Kidney epithelial cell (primary cell): ENCODE measurements around the gene GRIN1. TPM values are rescaled to one million over a fixed set of nuclear protein-coding genes. Genes with fewer than 3 reads are reported as not detected.

ENCODE experiments used
- DNase-seq: peaks from one replicate; pipeline ENCODE4 v3.0.0-alpha.2; 2010; ENCODE audit warnings: low read depth
- H3K27me3 ChIP-seq: 2 replicates; pipeline ENCODE4 v1.6.0; 2011; ENCODE audit warnings: low read length; ENCODE audit not compliant: control insufficient read depth, insufficient read depth
- H3K36me3 ChIP-seq: 2 replicates; pipeline ENCODE4 v1.5.1; 2011; ENCODE audit warnings: low read length; ENCODE audit not compliant: control insufficient read depth, insufficient read depth
- H3K4me3 ChIP-seq: 2 replicates; pipeline ENCODE4 v1.5.1; 2011; ENCODE audit warnings: low read depth, mild to moderate bottlenecking, control low read depth, low read length
- CTCF ChIP-seq: IDR thresholded peaks from 2 replicates; pipeline ENCODE4 v1.5.1; 2011; ENCODE audit warnings: mild to moderate bottlenecking, moderate library complexity, low read length, control low read depth, inconsistent platforms; ENCODE audit not compliant: insufficient read depth, poor library complexity, severe bottlenecking
- total RNA-seq: library from RNA; depleted of rRNA; stranded (reverse); fragments of >200 nt; gene quantifications from 2 replicates; pipeline ENCODE4 v1.2.3, GENCODE V29; 2015

The GRIN1 gene
- total RNA-seq, 1 donor from 2014 or later = 0.04 TPM

DNA sequence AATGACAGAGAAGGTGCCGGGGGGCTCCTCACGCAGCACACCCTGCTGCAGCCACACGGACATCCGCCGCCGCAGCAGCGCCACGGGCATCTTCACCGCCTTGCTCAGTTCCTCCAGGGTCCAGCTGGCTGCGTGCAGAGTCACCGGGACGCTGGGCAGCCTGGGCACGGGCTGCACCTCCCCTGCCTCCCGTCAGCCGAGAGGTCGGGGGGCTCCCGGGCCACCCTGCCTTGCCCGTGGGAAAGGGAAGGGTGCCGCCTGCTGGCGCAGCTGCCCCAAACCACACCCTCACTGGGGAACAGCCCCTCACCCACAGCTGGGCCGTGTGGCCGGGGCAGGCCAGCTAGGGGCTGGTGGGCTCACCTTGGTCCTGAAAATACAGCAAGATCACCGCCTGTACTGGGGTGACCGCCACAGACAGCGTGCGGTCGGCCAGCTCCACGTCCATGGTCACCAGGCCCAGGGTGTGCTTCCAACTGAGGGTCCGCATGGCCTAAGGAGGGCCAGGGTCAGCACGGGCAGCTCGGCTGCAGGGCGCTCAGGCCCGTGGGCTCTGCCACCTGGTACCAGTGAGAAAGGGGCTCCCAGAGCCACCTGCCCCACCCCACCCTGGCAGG is 36.5 kb downstream of the GRIN1 start:
- Histone ChIP-seq H3K4me3 (no peak overlapping the region), H3K36me3 (no peaks in the 10 kb centered on the region), H3K27me3 (peaks cover 48% of the 10 kb centered on the region)
- DNase-seq = no peak
- peak; percentile 37 for TF ChIP-seq CTCF

DNA sequence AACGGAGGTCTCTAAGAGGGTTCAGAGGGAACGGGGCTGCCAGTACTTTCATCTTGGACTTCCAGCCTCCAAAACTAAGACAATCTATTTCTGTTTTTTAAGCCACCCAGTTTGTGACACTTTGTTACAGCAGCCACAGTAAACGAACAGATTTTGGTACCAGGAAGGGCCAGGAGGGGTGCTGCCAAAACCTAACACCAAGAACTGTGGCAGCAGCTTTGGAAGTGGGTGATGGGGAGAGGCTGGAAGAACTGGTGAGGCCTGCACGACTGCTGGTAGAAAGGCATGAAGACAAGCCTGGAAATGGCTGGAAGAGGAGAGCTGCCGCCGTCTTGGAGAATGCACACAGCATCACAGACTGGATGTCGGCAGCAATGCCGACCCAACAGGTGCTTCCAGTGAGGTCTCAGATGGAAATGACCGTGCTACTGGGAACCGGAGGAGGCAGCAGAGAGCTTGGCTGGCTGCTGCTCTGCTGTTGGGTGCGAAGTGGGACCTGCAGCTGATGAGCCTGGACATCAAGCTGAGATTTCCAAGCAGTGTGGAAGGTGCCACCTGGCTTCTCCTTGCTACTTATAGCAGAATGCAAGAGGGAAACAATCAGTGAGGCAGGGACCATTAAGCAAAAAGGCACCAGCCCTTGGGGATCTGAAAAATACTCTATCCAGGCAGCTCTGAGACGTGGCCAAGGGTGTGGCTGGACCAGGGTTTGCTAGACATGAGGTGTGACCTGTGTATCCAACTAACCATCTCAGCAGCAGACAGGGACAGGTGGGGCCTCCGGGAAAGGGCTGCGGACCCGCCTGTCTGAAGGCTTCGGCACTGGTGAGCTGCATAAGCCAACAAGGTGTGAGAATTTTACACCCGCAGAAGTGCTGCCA is 37.6 kb downstream of the GRIN1 start:
- H3K36me3 ChIP-seq = no peaks in the 10 kb centered on the region
- H3K4me3 ChIP-seq = no peak overlapping the region
- no peak for DNase-seq
- H3K27me3 ChIP-seq = peaks cover 37% of the 10 kb centered on the region
- peak; percentile 74 for TF ChIP-seq CTCF

DNA sequence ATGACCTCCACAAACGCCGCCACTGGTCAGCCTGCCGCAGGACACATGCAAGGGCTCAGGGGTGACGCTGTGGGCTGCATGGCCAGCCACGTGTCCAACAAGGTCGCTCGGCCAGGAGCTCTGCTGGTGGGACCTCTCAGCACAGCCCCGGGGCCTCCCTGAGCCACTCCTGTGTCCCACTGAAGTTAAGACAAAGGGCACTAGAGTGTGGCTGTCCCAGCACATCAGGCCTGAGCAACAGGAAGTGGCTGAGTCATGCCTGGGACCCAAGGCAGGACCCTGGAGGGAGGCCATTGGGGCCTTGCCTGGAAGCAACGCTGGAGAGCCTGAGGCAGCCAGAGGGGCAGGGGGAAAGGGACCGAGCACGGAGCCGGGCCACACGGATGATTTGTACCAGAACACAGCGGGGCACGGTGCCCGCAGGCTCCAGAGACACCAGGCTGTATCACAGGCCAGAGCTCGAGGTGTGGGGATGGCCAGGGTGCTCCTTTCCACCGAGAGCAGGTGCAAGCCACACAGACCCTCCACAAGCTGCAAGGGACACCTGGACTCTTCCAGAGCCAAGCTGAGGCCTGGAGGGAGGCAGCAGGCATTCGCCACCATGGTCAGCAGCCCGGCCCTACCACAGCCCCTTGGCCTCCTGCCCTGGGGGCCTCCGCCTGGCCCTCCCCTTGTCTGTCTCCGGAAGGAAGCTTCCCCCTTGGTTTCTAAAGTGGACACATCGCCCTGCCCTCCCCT is 39.4 kb downstream of the GRIN1 start:
- Histone ChIP-seq H3K27me3 (peaks cover 24% of the 10 kb centered on the region), H3K36me3 (no peaks in the 10 kb centered on the region), H3K4me3 (no peak overlapping the region)
- TF ChIP-seq CTCF = no peak
- DNase-seq = no peak

DNA sequence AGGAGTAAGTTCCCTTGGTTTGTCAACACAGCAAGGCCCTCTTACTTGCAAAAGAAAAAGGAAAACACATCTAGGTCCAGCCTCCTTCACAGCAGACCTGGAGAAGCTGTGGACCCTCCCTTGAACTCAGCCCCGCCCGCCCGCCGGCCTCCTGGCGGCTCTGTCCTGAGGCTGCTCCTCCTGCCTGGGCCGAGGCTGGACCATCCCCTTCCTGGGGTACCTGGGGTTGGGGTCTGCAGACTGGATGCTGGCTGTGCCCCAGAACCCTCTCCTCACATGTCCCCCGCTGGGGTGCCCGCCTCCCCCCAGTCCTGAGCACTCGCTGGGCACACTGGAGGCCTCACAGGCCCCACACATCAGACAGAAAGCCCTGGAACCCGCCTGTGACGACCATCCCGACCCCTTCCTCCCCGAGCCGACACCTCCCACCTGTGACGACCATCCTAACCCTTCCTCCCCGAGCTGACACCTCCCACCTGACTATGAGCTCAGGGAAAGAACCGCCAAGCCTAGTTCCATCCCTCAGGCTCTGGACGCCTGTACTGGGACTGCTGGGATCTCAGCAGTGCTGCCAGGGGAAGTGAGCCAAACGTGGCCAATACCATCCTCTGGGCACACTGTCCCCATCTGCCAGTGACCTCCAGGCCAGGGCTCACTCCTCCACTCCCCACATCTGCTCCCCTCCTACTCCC is 40.1 kb downstream of the GRIN1 start:
- DNase-seq = no peak
- no peak overlapping the region for H3K4me3 ChIP-seq
- no peak for TF ChIP-seq CTCF
- H3K36me3 ChIP-seq = no peaks in the 10 kb centered on the region
- H3K27me3 ChIP-seq = peaks cover 17% of the 10 kb centered on the region

DNA sequence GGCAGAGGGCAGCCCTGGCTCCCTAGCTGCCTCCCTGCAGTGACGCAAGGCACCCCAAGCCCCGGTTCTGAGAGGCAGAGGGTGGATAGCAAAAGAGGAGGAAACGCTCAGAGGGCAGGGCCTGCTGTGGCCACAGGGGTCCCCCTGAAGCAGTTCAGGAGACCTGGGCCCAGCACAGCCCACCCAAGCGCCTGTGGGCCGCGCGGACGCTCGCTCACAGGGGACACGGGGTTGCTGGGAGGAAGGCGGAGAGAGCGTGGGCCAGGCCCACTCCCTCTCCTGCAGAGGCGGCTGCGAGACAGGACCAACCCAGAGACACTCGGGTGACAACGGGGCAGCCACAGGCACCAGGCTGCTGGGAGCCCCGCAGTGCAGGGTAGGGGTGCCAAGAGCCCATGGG is 40.8 kb downstream of the GRIN1 start:
- Histone ChIP-seq H3K4me3 (no peak overlapping the region), H3K27me3 (peaks cover 12% of the 10 kb centered on the region), H3K36me3 (no peaks in the 10 kb centered on the region)
- TF ChIP-seq CTCF = no peak
- no peak for DNase-seq
